ENCODE measurements around the gene ILKAP.

DNA sequence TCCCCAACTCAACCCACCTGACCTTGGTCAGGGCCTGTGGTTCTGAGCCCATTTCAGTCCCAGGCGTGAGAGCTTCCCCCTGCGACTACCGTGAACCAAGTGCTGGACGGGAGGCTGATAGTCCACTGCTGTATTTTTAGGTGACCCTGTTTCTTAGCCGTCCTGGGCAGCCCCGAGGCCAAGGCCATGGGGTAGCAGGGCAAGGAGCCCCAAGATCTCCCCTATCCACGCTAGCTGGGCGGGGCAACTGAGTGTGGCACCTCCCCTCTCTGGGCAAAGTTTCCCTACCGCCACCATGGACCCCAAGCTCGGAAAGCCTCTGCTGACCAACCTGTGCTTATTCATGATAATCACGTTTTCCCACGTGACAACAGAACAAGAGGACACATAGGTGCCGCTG lies 65.6 kb downstream of the ILKAP start:
- TF ChIP-seq, protein P1, sequence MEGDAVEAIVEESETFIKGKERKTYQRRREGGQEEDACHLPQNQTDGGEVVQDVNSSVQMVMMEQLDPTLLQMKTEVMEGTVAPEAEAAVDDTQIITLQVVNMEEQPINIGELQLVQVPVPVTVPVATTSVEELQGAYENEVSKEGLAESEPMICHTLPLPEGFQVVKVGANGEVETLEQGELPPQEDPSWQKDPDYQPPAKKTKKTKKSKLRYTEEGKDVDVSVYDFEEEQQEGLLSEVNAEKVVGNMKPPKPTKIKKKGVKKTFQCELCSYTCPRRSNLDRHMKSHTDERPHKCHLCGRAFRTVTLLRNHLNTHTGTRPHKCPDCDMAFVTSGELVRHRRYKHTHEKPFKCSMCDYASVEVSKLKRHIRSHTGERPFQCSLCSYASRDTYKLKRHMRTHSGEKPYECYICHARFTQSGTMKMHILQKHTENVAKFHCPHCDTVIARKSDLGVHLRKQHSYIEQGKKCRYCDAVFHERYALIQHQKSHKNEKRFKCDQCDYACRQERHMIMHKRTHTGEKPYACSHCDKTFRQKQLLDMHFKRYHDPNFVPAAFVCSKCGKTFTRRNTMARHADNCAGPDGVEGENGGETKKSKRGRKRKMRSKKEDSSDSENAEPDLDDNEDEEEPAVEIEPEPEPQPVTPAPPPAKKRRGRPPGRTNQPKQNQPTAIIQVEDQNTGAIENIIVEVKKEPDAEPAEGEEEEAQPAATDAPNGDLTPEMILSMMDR (IDR thresholded peaks at IDR 0.05; ENCODE audit: low read length): no peak
- TF ChIP-seq EZH2 (IDR thresholded peaks at IDR 0.05; ENCODE audit: borderline replicate concordance, low read length): no peak
